ENCODE data around the gene RAD9A.
"Not testable (repeated sequence)": the region's sequence is repeated elsewhere in the genome, so short reads cannot be mapped to it uniquely, and the experiment has no call there.

RAD9A gene

GRCh38 chr11:67411785-67412152, 20.0 kb downstream of the RAD9A start:
- no peak for DNase-seq

- no peak for DNase-seq
These were observed 20.9 kb downstream of the RAD9A start for GRCh38 chr11:67412495-67413179.

- DNase-seq: no peak
These were observed 21.6 kb downstream of the RAD9A start for GRCh38 chr11:67413266-67413849.

- DNase-seq: no peak
These were observed 23.9 kb downstream of the RAD9A start, which contains the start of gene CARNS1 for GRCh38 chr11:67415501-67416304. Gene CARNS1 (plus strand): TSS chr11:67415678. CDS start chr11:67416200, 522 bp downstream.

- DNase-seq: no peak
These were observed 24.9 kb downstream of the RAD9A start for GRCh38 chr11:67416416-67417335.

- no peak for DNase-seq
These were observed 25.6 kb downstream of the RAD9A start for GRCh38 chr11:67417425-67417824.

GRCh38 chr11:67418476-67419281, 26.9 kb downstream of the RAD9A start:
- peak in 1 of 2 experiments; percentile 53 for DNase-seq

GRCh38 chr11:67419325-67420049, 27.7 kb downstream of the RAD9A start:
- DNase-seq: no peak

- no peak for DNase-seq
These were observed 28.4 kb downstream of the RAD9A start for GRCh38 chr11:67420147-67420645.

- DNase-seq: peak; percentile 32 to 76
These were observed 29.1 kb downstream of the RAD9A start for GRCh38 chr11:67420646-67421429.

GRCh38 chr11:67421430-67422031, 29.7 kb downstream of the RAD9A start:
- DNase-seq: no peak

- no peak for DNase-seq
These were observed 31.1 kb downstream of the RAD9A start for GRCh38 chr11:67422891-67423290.

GRCh38 chr11:67423466-67423865, 31.7 kb downstream of the RAD9A start:
- no peak for DNase-seq

- DNase-seq: no peak
These were observed 32.3 kb downstream of the RAD9A start for GRCh38 chr11:67423891-67424613.

- not testable (repeated sequence) for DNase-seq
These were observed 35.6 kb downstream of the RAD9A start for GRCh38 chr11:67427364-67427859.

- DNase-seq: peak; percentile 80 to 96
These were observed 36.5 kb downstream of the RAD9A start, which contains the start of gene RPS6KB2 for GRCh38 chr11:67428052-67429001. Gene RPS6KB2 (plus strand): TSS chr11:67428494. CDS start chr11:67428546, 52 bp downstream.

GRCh38 chr11:67429038-67429668, 37.4 kb downstream of the RAD9A start:
- no peak for DNase-seq

Measured in cerebellar nuclear complex (tissue), 1 donor.